ENCODE results near the gene KIF6. TPM values are rescaled to one million over a fixed set of nuclear protein-coding genes. Genes with fewer than 3 reads are reported as not detected.
A peak's percentile ranks its signal among the peaks of the same experiment; 100 is the strongest.

The KIF6 gene
- total RNA-seq, 2 donors from 2014 or later = 0.46 TPM; not detected in 1

GRCh38 chr6:39381550-39382140 is 343.6 kb downstream of the KIF6 start:
- no peaks in the 10 kb centered on the region for H3K36me3 Mint-ChIP-seq (ENCODE audit: insufficient read depth in 2 of 2)
- no peaks in the 10 kb centered on the region for H3K9me3 Mint-ChIP-seq
- no peak for ATAC-seq (replicated peaks in 1 of 2)
- DNase-seq = no peak
- no peak overlapping the region for H3K27ac Mint-ChIP-seq
- H3K27me3 Mint-ChIP-seq (ENCODE audit: low read depth) = peaks cover 17% of the 10 kb centered on the region
- no peaks in the 10 kb centered on the region for H3K4me1 Mint-ChIP-seq (ENCODE audit: low read depth)
- no peak overlapping the region for H3K4me3 Mint-ChIP-seq

- ATAC-seq (replicated peaks in 1 of 2) = no peak
- H3K9me3 Mint-ChIP-seq = no peaks in the 10 kb centered on the region
- no peaks in the 10 kb centered on the region for H3K36me3 Mint-ChIP-seq (ENCODE audit: insufficient read depth in 2 of 2)
- no peaks in the 10 kb centered on the region for H3K4me1 Mint-ChIP-seq (ENCODE audit: low read depth)
- H3K4me3 Mint-ChIP-seq = no peak overlapping the region
- peaks cover 16% of the 10 kb centered on the region for H3K27me3 Mint-ChIP-seq (ENCODE audit: low read depth)
- DNase-seq = no peak
- no peak overlapping the region for H3K27ac Mint-ChIP-seq
Measured at GRCh38 chr6:39380837-39381549, 344.2 kb downstream of the KIF6 start.

- H3K36me3 Mint-ChIP-seq (ENCODE audit: insufficient read depth in 2 of 2) = no peaks in the 10 kb centered on the region
- peaks cover 22% of the 10 kb centered on the region for H3K27me3 Mint-ChIP-seq (ENCODE audit: low read depth)
Measured at GRCh38 chr6:39378960-39379425, 346.2 kb downstream of the KIF6 start.

GRCh38 chr6:39378175-39378959 is 346.8 kb downstream of the KIF6 start:
- H3K27me3 Mint-ChIP-seq (ENCODE audit: low read depth) = peaks cover 22% of the 10 kb centered on the region
- ATAC-seq (replicated peaks in 1 of 2) (no peak), DNase-seq (no peak)
- H3K9me3 Mint-ChIP-seq = no peaks in the 10 kb centered on the region
- H3K27ac Mint-ChIP-seq = no peak overlapping the region
- H3K4me3 Mint-ChIP-seq = no peak overlapping the region
- no peaks in the 10 kb centered on the region for H3K4me1 Mint-ChIP-seq (ENCODE audit: low read depth)
- no peaks in the 10 kb centered on the region for H3K36me3 Mint-ChIP-seq (ENCODE audit: insufficient read depth in 2 of 2)

More at GRCh38 chr6:39378960-39379425, 346.2 kb downstream of the KIF6 start:
- no peak for ATAC-seq (replicated peaks in 1 of 2)
- no peaks in the 10 kb centered on the region for H3K9me3 Mint-ChIP-seq
- H3K4me1 Mint-ChIP-seq (ENCODE audit: low read depth) = no peaks in the 10 kb centered on the region
- no peak for DNase-seq
- H3K27ac Mint-ChIP-seq = no peak overlapping the region
- H3K4me3 Mint-ChIP-seq = no peak overlapping the region

- H3K4me3 Mint-ChIP-seq = no peak overlapping the region
- ATAC-seq (replicated peaks in 1 of 2) = no peak
- no peaks in the 10 kb centered on the region for H3K9me3 Mint-ChIP-seq
- no peaks in the 10 kb centered on the region for H3K36me3 Mint-ChIP-seq (ENCODE audit: insufficient read depth in 2 of 2)
- no peak overlapping the region for H3K27ac Mint-ChIP-seq
- H3K4me1 Mint-ChIP-seq (ENCODE audit: low read depth) = no peaks in the 10 kb centered on the region
- peak in 1 of 2 donors; percentile 3 for DNase-seq
- peaks cover 22% of the 10 kb centered on the region for H3K27me3 Mint-ChIP-seq (ENCODE audit: low read depth)
Measured at GRCh38 chr6:39377539-39377950, 347.7 kb downstream of the KIF6 start.

- H3K27ac Mint-ChIP-seq = no peak overlapping the region
- ATAC-seq (replicated peaks in 1 of 2) (no peak), DNase-seq (no peak)
- H3K27me3 Mint-ChIP-seq (ENCODE audit: low read depth) = peaks cover 22% of the 10 kb centered on the region
- H3K4me3 Mint-ChIP-seq = no peak overlapping the region
- no peaks in the 10 kb centered on the region for H3K9me3 Mint-ChIP-seq
- H3K4me1 Mint-ChIP-seq (ENCODE audit: low read depth) = no peaks in the 10 kb centered on the region
- H3K36me3 Mint-ChIP-seq (ENCODE audit: insufficient read depth in 2 of 2) = no peaks in the 10 kb centered on the region
Measured at GRCh38 chr6:39375405-39375804, 349.8 kb downstream of the KIF6 start.

- DNase-seq (no peak), ATAC-seq (replicated peaks in 1 of 2) (no peak)
- Mint-ChIP-seq H3K27me3 (ENCODE audit: low read depth) (peaks cover 13% of the 10 kb centered on the region), H3K4me3 (no peak overlapping the region), H3K36me3 (ENCODE audit: insufficient read depth in 2 of 2) (no peaks in the 10 kb centered on the region), H3K27ac (no peak overlapping the region), H3K9me3 (no peaks in the 10 kb centered on the region), H3K4me1 (ENCODE audit: low read depth) (no peaks in the 10 kb centered on the region)
Measured at GRCh38 chr6:39370390-39370789, 354.8 kb downstream of the KIF6 start.

- H3K9me3 Mint-ChIP-seq = no peaks in the 10 kb centered on the region
- no peak for ATAC-seq (replicated peaks in 1 of 2)
- no peak overlapping the region for H3K27ac Mint-ChIP-seq
- H3K27me3 Mint-ChIP-seq (ENCODE audit: low read depth) = peaks cover 10% of the 10 kb centered on the region
- no peaks in the 10 kb centered on the region for H3K36me3 Mint-ChIP-seq (ENCODE audit: insufficient read depth in 2 of 2)
- no peaks in the 10 kb centered on the region for H3K4me1 Mint-ChIP-seq (ENCODE audit: low read depth)
- DNase-seq = no peak
- H3K4me3 Mint-ChIP-seq = no peak overlapping the region
Measured at GRCh38 chr6:39369987-39370386, 355.2 kb downstream of the KIF6 start.

- Mint-ChIP-seq H3K4me3 (no peak overlapping the region), H3K4me1 (ENCODE audit: low read depth) (no peaks in the 10 kb centered on the region), H3K9me3 (no peaks in the 10 kb centered on the region), H3K36me3 (ENCODE audit: insufficient read depth in 2 of 2) (no peaks in the 10 kb centered on the region), H3K27me3 (ENCODE audit: low read depth) (peaks cover 5% of the 10 kb centered on the region), H3K27ac (no peak overlapping the region)
- DNase-seq (no peak), ATAC-seq (replicated peaks in 1 of 2) (no peak)
Measured at GRCh38 chr6:39367700-39368099, 357.5 kb downstream of the KIF6 start.

- H3K27ac Mint-ChIP-seq = no peak overlapping the region
- peaks cover 5% of the 10 kb centered on the region for H3K27me3 Mint-ChIP-seq (ENCODE audit: low read depth)
- no peaks in the 10 kb centered on the region for H3K4me1 Mint-ChIP-seq (ENCODE audit: low read depth)
- no peak for DNase-seq
- no peaks in the 10 kb centered on the region for H3K9me3 Mint-ChIP-seq
- no peak overlapping the region for H3K4me3 Mint-ChIP-seq
- no peak for ATAC-seq (replicated peaks in 1 of 2)
- no peaks in the 10 kb centered on the region for H3K36me3 Mint-ChIP-seq (ENCODE audit: insufficient read depth in 2 of 2)
Measured at GRCh38 chr6:39366931-39367618, 358.1 kb downstream of the KIF6 start.

GRCh38 chr6:39365281-39366074 is 359.7 kb downstream of the KIF6 start:
- no peak overlapping the region for H3K4me3 Mint-ChIP-seq
- ATAC-seq (replicated peaks in 1 of 2) = peak; percentile 29 to 42
- H3K36me3 Mint-ChIP-seq (ENCODE audit: insufficient read depth in 2 of 2) = no peaks in the 10 kb centered on the region
- no peaks in the 10 kb centered on the region for H3K9me3 Mint-ChIP-seq
- no peak overlapping the region for H3K27ac Mint-ChIP-seq
- no peaks in the 10 kb centered on the region for H3K4me1 Mint-ChIP-seq (ENCODE audit: low read depth)
- peaks cover 5% of the 10 kb centered on the region for H3K27me3 Mint-ChIP-seq (ENCODE audit: low read depth)
- DNase-seq = no peak

- no peaks in the 10 kb centered on the region for H3K9me3 Mint-ChIP-seq
- H3K27ac Mint-ChIP-seq = no peak overlapping the region
- no peaks in the 10 kb centered on the region for H3K27me3 Mint-ChIP-seq (ENCODE audit: low read depth)
- DNase-seq (no peak), ATAC-seq (replicated peaks in 1 of 2) (no peak)
- H3K4me3 Mint-ChIP-seq = no peak overlapping the region
- no peaks in the 10 kb centered on the region for H3K4me1 Mint-ChIP-seq (ENCODE audit: low read depth)
- no peaks in the 10 kb centered on the region for H3K36me3 Mint-ChIP-seq (ENCODE audit: insufficient read depth in 2 of 2)
Measured at GRCh38 chr6:39363280-39363679, 361.9 kb downstream of the KIF6 start.
